ENCODE measurements around the gene ZNF512.
"Not testable (repeated sequence)": the region's sequence is repeated elsewhere in the genome, so short reads cannot be mapped to it uniquely, and the experiment has no call there.

ZNF512 gene

DNA sequence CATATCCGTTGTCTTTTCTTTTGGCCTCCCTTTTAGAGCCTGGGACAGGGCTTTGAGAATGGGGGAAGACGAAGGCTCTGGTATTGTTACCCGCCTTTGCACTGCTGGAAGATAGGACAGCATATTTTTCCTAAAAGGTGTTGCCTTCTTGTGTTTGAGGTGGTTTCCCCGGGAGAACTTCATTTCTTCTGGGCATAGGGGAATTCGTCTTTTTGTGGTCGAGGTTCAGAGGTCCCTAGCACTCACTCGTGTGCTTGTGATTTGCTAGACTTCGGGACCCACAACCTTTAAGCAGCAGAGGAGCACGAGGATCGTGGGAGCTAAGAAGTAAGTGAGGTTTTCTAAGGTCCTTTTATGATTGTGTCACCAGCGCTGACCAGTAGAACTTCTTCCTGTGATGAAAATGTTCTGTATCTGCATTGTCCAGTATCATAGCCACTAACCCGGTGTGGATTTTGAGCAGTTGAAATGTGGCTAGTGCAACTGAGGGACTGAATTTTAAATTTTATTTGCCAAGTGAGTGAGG lies 611 bp downstream of the ZNF512 start:
- no peak for DNase-seq

DNA sequence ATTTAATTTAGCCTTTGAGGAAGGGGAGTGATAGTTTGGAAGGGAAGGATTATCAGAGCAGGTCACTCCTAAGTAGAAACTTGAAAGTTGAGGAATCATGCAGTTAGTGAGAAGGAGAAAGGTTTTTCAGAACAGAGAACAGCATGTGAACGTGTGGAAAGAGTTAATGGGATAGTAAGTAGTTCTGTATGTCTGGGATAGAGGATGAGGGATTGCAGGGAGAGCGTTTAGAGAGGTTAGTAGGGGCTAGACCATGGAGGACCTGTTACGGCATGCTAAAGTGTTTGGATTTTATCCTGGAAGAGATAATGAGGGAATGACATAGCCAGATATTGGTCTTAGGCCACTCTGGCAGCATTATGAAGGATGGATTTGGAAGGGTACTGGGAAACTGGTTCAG lies 1.8 kb downstream of the ZNF512 start:
- no peak for DNase-seq

DNA sequence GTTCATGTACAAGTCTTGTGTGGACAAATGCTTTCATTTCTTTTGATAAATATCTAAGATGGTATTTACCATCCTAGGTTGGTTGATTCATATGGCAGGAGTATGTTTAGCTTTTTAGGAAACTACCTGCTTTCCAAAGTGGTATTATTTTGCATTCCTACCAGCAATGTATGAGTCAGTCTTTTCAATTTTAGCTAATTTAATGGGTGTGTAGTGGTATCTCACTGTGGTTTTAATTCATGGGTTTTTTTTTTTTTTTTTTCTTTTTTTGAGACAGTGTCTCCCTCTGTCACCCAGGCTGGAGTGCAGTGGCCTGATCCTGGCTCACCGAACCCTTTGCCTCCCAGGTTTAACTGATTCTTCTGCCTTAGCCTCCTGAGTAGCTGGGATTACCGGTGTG lies 4.2 kb downstream of the ZNF512 start:
- no peak for DNase-seq

DNA sequence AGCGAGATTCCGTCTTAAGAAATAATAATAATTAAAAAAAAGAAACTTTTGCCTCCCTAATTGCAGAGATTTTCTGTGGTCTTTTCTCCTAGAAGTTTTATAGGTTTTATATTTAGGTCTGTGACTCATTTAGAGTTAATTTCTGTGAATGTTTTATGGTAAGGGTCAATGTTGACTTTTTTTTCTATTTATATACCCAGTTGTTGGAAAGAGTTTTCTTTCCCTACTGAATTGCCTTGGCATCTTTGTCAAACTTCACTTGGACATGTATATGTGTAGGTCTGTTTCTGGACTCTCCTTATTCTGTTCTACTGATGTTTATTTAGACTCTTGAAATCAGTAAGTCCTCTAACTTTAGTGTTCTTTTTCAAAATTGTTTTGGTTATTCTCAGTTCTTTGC lies 5.5 kb downstream of the ZNF512 start:
- no peak for DNase-seq

DNA sequence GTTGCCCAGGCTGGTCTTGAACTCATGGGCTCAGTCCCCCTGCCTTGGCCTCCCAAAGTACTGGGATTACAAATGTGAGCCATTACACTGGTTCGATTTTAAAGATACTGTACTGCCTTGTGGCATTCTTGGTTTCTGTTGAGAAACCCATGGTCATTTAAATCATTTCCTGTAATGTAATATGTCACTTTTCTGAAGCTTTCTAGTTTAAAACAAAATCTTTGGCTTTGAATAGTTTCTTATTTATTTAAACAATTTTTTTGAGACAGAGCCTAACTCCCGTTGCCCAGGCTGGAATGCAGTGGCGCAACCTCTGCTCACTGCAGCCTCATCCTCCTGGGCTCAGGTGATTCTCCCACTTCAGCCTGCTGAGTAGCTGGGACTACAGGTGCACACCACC lies 8.9 kb downstream of the ZNF512 start:
- no peak for DNase-seq

DNA sequence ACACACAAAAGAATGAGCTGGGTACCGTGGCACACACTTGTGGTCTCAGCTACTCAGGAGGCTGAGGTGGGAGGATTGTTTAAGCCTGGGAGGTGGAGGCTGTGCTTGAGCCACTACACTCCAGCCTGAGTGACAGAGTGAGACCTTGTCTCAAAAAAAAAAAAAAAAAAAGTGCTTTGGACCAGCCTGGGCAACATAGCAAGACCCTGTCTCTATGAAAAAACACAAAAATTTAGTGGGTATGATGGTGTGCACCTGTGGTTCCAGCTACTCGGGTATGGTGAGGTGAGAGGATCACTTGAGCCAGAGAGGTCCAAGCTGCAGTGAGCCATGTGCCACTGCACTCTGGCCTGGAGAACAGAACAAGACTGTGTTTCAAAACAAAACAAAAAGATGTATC lies 10.4 kb downstream of the ZNF512 start:
- no peak for DNase-seq

DNA sequence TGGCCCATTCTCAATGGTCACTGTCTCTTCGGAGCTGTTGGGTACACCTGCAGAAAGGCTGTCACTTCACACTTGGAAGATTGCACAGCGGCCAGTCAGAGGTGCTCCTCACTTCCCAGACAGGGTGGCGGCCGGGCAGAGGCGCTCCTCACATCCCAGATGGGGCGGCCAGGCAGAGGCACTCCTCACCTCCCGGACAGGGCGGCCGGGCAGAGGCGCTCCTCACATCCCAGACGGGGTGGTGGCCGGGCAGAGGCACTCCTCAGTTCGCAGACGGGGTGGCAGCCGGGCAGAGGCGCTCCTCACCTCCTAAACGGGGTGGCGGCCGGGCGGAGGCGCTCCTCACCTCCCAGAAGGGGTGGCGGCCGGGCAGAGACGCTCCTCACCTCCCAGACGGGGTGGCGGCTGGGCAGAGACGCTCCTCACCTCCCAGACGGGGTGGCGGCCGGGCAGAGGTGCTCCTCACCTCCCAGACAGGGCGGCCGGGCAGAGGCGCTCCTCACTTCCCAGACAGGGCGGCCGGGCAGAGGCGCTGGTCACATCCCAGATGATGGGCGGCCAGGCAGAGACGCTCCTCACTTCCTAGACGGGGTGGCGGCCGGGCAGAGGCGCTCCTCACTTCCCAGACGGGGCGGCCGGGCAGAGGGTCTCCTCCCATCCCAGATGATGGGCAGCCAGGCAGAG lies 11.3 kb downstream of the ZNF512 start:
- DNase-seq: not testable (repeated sequence)

DNA sequence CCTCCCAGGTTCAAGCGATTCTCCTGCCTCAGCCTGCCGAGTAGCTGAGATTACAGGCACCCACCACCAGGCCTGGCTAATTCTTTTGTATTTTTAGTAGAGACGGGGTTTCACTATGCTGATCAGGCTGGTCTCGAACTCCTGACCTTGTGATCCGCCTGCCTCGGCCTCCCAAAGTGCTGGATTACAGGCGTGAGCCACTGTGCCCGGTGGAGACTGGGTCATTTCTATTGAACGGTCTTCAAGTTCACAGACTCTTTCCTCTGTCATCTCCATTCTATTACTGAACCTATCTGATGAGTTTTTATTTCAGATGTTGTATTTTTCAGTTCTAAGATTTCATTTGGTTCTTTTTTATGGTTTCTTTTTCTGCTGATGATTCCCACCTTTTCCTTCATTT lies 12.6 kb downstream of the ZNF512 start:
- DNase-seq: not testable (repeated sequence)

DNA sequence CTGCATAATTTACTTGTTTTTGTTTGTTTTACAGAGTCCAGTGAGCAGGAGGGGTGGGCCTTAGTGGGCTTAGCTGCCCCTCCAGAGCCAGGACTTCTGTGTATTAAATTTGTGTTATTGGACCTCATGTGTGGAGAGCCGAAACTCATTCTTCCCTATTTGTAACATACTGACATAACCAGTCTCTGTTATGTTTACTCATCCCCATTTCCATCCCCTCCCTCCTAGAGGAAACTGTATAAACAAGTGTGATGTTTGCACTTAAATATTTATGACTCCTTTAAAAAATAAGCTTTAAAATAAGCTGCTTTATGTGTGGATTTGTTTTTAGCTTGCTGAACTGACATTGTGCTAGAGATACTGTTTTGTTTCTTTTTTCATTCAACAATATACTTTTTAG lies 13.8 kb downstream of the ZNF512 start:
- no peak for DNase-seq

DNA sequence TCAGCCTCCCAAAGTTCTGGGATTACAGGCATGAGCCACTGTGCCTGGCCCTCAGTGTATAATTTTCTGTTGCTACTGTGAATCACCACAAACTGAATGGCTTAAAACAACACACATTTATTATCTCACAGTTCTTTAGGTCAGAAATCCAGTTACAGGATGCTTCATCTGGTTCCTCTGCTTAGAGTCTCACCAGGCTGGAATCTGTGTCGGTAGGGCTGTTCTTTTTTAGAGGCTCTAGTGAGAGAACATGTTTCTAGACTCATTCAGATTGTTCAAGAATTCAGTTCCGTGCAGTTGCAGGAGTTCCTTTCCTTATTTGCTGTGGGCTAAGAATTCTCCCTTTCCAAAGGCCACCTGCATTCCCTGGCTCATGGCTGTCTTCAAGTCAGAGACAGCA lies 23.8 kb downstream of the ZNF512 start:
- DNase-seq: no peak

DNA sequence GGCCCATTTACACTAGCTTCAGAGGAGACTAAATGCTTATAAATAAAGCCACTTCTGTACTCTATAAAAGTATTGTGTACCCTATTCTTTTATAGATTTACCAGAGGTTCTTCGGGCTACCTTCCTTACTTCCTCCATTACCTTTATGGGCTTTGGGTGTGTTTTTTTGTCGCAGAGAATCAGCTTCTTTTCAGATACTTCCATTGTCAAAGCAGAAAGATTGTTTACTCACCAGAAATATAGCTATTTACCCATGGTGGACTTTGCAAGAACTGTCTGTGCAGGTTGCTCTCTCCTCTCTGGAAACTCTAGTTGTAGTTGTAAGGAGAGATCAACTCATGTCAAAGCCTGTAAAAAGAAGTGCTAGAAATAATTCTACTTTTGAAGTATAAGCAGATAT lies 31.1 kb downstream of the ZNF512 start:
- no peak for DNase-seq

DNA sequence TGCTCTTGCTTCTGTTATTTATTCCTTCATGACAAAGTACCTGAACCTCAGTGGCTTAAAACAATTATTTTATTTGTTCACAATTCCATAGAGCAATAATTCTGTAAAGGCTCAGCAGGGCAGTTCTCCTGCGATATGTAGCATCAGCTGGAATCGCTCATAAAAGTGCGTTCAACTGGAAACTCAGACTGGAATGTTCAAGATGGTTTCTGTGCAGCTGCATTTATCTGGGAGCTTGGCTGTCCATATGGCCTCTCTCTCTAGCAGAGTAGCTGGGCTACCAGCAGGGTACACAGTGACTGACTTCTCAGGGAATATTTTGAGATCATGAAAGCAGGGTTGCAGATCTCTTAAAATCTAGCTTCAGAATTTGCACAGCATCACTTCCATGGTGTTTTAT lies 32.5 kb downstream of the ZNF512 start:
- no peak for DNase-seq

DNA sequence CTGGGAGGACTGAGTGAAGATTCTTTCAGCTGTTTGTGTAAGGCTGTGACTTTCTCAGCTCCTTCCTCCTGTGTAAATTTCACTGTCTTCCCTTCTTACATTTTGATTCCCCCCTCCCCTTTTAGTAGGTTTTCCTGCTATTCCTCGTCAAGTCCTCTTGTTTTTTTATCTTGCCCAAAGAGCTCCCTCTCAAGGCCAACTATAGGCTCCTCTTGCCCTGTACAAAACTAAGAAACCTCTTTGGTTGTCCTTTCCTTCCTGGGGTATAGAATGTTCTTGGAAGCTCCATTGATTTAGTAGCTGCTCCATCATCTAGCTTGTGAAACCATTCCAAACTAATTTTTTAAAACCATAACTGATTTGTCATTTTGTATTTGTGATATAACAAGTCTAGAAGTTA lies 38.7 kb downstream of the ZNF512 start:
- DNase-seq: no peak

DNA sequence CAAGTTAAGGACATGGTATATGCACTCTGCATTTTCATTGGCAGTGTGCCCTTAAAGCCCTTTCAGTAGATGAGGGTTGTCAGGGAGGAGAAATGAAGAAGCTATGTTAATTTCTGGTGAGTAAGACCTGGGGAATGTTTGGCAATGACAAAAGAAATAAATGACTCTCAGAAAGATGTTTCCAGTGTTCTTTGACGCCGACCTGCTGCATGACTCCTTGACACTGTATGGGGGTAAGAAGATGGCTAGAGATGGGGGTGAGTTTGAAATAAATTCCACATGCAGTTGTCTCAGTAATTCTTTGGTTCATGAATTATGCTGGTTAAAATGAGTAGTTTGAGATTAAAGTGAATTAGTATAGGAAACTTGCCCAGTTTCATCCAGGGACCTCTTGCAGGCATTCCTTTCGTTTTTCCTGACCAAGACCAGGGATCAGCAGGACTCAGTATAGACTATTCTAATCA lies 40.1 kb downstream of the ZNF512 start:
- DNase-seq: no peak

DNA sequence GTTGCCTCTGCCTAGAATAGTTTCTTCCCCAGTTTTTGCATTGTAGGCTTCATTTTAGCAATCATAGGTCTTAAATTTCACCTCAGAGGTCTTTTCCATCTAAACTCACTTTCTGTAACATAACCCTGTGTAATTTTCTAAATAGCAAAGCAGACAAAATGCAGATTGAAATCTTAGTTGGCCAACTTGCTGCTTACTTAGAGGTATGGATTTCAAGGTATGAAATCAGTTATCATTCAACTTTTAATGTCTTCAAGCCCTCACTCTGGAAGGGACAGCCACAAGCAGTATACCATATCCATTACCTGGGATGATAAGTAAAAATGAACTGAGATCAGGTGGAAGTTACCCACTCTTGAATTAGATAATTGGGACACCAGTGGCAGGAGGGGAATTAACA lies 42.1 kb downstream of the ZNF512 start:
- no peak for DNase-seq

DNA sequence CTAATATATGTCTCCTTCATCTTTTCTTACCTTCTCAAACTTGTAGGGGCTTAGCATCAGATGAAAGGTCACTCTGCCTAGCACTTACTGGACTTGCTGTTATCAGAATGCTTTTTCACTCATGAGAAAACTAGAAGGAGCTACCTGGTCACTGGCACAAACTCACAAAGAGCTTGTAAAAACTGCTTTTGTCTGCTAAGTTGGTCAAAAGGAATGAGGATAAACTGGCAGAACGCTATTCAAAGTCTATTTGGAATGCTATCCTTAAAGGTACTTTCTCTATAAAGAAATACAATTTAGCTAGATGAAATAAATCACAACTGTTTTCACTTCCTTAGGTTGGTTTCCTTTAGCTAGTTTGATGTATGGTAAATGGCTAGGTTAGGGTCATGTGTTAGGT lies 43.5 kb downstream of the ZNF512 start:
- not testable (repeated sequence) for DNase-seq

DNA sequence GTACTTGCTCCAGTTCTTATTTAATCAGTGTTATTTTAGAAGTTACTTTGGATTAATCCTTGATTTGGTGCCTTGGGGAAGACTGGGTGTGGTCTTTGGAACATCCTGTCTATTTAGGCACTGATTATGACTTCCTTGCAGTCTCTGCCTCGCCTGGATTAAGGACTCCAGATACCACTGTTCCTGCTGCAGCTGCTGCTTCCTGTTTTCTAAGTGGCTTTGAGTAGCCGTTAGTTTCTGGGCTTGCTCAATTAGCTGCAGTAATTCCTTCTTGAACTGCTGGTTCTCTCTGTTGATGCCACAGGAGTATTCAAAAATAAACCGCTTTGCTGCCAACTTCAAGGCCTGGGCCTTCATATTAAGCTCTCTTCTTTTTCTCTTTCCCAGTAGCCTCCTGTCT lies 44.1 kb downstream of the ZNF512 start:
- peak in 4 of 58 donors; percentile 2 to 8 (median 6) for DNase-seq

DNA sequence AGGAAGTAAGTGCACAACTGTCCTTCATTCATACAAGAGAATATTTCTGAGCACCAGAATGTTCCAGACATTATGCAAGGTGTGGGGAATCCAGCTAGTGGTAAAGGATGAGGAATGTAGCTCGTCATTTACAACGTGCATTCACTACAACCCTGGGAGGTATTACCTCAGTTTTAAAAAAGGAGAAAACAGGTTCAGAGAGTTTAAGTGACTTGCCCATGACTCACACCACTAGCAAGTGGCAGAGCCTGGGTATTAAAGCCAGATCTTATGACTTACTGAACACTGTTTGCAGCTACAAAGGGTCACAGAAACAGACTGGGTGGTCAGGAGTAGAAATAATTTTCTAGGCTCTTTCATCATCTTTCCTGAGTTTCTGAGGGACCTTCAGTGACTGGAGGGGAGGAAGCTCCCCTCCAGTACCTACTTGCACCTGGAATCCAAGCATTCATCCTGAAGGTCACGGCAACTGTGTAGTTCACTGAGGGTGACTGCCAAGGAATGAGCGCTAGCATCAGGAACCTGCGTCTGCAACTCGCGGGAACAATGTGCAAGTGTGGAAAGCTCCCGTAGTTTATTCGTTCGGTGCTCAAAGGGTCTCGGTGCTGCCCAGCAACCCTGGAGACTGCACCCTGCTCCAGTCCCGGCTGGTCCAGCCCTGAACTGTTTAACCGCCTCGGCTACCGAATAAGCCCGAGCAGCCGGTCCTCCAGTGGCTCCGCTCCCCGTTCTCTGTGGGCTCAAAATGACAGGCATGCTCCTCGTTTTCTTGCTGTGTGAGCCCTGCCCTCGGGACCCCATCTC lies 45.3 kb downstream of the ZNF512 start:
- peak in 12 of 58 donors; percentile 8 to 79 (median 48) for DNase-seq

DNA sequence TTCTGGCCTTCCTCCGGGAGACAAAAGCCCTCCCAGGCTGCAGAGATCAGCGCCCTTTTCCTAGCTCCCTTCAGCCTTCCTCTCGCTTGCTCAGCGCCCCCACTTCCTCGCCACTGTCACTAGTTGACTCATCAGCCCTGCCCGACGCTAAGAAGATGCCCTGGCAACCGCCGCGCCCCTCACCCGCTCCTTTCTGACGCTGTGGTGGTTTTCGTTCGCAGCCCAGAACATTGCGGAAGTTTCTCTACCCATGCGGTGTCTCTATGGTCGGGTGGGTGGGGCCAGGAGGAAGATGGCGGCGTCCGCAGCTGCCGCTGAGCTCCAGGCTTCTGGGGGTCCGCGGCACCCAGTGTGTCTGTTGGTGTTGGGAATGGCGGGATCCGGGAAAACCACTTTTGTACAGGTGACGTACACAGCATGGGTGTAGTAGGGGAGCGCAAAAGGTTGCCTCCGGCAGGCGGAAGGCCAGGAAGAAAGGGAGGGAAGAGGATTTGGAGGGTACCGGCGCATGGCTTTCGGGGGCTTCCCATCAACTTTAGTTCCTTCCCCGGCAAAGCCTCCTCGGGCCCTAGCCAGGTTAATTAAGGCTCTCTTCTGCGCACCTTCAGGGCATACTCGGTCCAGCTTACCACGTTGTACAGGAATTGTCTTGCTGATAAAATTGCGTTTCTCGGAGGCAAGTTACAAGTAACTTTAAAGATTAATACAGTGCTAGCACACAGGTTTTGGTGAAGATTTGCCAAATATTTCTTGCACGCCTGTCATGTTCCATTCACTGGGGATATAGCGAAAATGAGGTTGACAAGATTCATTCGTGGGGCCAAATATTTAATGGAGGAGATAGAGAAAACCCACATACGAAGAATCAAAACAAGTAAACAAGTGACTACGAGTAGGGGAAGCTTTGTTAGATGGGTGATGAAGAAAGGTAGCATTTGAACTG lies 46.2 kb downstream of the ZNF512 start, which contains the start of the genes CCDC121 and GPN1:
CCDC121 (minus strand) TSS at position 246 of the 943 bp plus-strand sequence. CDS start 1,213 bp downstream, outside the sequence.
GPN1 (plus strand) TSS at position 284 of the 943 bp plus-strand sequence; CDS start at position 293, 9 bp downstream.
- DNase-seq: peak; percentile 44 to 94 (median 86)

DNA sequence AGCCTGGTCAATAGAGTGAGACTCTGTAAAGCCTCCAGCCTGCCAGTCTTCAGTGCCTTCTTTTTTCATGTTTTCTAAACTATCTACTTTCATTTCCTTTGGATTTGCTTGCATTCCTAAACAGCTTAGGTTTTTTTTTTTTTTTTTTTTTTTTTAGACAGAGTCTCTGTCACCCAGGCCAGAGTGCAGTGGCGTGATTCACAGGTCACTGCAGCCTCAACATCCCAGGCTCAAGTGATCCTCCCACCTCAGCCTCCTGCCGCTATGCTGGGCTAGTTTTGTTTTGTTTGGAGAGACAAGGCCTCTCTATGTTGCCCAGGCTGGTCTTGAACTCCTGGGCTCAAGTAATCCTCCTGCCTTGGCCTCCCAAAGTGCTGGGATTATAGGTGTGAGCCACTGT lies 47.4 kb downstream of the ZNF512 start:
- DNase-seq: not testable (repeated sequence)

DNA sequence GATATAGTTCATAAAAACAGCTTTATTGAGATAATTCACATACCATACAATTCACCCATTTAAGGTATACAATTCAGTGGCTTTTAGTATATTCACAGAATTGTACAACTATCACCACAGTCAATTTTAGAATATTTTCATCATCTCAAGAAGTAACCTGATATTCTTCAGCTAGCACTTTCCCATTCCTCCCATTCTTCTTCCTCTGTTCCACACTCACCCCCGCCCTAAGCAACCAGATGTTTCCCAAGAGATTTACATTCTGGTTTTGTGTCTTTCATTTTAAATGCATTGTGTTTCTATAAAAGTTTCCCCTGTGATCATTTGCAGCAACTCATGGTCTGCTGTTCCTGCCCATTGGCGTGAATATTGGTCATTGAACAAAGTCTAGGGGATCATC lies 51.4 kb downstream of the ZNF512 start:
- DNase-seq: no peak

All from anterior cingulate cortex (tissue), 58 donors.